ENCODE data around the gene TRIM7.

- TF ChIP-seq CTCF (IDR thresholded peaks at IDR 0.05) (no peak), EP300 (IDR thresholded peaks at IDR 0.05) (no peak)
These were observed 48.2 kb downstream of the TRIM7 start for GRCh38 chr5:181156758-181157157.

All from stomach (tissue), 4 donors.